ENCODE results near the gene PPARG. TPM values are rescaled to one million over a fixed set of nuclear protein-coding genes. Genes with fewer than 3 reads are reported as not detected.

PPARG gene
- total and polyA plus RNA-seq, 8 donors: 0.88 to 6.2 (median 2.2) TPM

DNA sequence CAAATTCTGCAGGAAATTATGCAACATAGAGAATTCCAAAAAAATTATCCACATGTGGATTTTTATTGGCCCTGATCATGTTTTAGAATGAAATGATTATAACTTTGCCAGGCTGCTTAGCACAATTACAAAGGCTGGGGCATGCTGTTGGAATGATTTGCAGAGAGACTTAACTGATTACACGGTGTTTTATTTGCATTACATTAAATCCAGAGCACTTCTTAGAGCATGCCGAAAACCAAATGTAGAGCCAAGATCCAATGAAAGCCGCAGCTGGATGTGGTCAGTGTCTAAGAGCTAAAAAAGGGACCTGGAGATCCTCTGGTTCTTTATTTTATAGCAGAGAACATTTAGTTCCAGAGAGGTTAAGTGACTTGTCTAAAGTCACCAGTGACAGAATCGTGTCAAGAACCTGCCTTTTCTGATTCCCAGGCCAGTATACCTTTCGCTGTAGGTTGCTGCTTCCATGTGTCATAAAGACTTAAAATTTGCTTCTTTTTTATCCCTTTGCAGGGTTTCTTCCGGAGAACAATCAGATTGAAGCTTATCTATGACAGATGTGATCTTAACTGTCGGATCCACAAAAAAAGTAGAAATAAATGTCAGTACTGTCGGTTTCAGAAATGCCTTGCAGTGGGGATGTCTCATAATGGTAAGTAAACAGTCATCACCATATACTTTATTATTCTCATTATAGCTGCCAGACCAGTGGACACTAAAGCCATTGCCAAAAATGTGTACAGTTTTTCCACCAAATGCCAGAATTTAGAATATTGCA, 103.4 kb downstream of the PPARG start:
- no peak for ATAC-seq
- Histone ChIP-seq H3K9me3 (no peaks in the 10 kb centered on the region), H3K4me3 (no peak overlapping the region), H3K4me1 (no peaks in the 10 kb centered on the region), H3K27me3 (peaks cover 0 to 8% (median 0%) of the 10 kb centered on the region in 4 donors), H3K36me3 (no peaks in the 10 kb centered on the region), H3K27ac (no peak overlapping the region)
- FAIRE-seq: no peak
- DNase-seq: no peak
- TF ChIP-seq CTCF (IDR thresholded peaks at IDR 0.05): no peak
- 48 to 59% methylated on average over 8 of the region's 8 CpGs for WGBS, 2 donors
- intact Hi-C loops (cut with DNase I): no loop called here

- Histone ChIP-seq H3K27me3 (peaks cover 0 to 8% (median 0%) of the 10 kb centered on the region in 4 donors), H3K9me3 (no peaks in the 10 kb centered on the region), H3K36me3 (no peaks in the 10 kb centered on the region), H3K4me1 (no peaks in the 10 kb centered on the region), H3K27ac (no peak overlapping the region), H3K4me3 (no peak overlapping the region)
- 60 to 86% methylated on average over 1 of the region's 1 CpG for WGBS, 2 donors
- peak; percentile 79 for FAIRE-seq
- intact Hi-C loops (cut with DNase I): no loop called here
- peak in 3 of 4 donors; percentile 35 to 72 (median 36) for ATAC-seq
- no peak for TF ChIP-seq CTCF (IDR thresholded peaks at IDR 0.05)
- DNase-seq: no peak
Measured at GRCh38 chr3:12393894-12394293, 105.0 kb downstream of the PPARG start.

DNA sequence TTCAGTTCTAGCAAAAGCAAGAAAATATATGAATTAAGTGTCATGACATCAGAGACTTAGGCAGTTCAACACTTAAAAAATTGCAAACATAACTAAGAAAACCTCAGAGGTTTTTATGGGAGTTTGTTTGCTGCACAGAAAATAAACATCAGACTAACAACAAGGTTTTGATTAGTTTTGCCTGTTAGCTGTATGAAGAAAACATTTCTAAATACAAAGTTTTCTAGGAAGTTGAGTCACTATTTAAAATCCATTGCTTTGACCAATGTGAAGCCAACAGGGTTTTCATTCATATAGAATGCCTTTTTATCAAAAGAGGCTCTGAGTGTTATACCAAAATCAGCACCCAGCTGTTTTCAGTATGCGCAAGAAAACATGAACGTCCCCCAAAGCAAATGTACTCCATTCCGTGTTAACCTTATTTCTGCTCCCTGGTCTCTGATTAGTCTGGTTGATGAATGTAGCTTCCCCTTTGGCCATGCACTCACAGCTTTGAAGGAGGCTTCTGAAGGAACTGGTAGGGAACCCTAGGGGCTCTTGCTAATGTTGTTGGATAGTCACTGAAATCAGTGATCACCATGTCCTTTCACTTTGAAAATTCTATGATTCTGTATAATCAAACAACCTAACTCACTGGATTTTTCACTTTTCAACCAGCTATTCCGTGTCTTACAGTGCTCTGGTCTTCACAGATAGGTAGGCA, 105.8 kb downstream of the PPARG start:
- H3K36me3 ChIP-seq: no peaks in the 10 kb centered on the region
- intact Hi-C loops (cut with DNase I): no loop called here
- FAIRE-seq: no peak
- TF ChIP-seq CTCF (IDR thresholded peaks at IDR 0.05): no peak
- H3K9me3 ChIP-seq: no peaks in the 10 kb centered on the region
- H3K27me3 ChIP-seq: peaks cover 0 to 8% (median 0%) of the 10 kb centered on the region in 4 donors
- no peak overlapping the region for H3K27ac ChIP-seq
- 66 to 75% methylated on average over 4 of the region's 4 CpGs for WGBS, 2 donors
- DNase-seq: no peak
- ATAC-seq: peak in 1 of 4 donors; percentile 27
- no peaks in the 10 kb centered on the region for H3K4me1 ChIP-seq
- no peak overlapping the region for H3K4me3 ChIP-seq

GRCh38 chr3:12395349-12396012, 106.6 kb downstream of the PPARG start:
- WGBS, 2 donors: 61 to 64% methylated on average over 5 of the region's 5 CpGs
- intact Hi-C loops (cut with DNase I): no loop called here
- no peak overlapping the region for H3K4me3 ChIP-seq
- DNase-seq (no peak), ATAC-seq (peak in 1 of 4 donors; percentile 31), FAIRE-seq (no peak)
- H3K27ac ChIP-seq: no peak overlapping the region
- H3K9me3 ChIP-seq: no peaks in the 10 kb centered on the region
- TF ChIP-seq CTCF (IDR thresholded peaks at IDR 0.05): no peak
- H3K36me3 ChIP-seq: no peaks in the 10 kb centered on the region
- peaks cover 0 to 8% (median 0%) of the 10 kb centered on the region in 4 donors for H3K27me3 ChIP-seq
- no peaks in the 10 kb centered on the region for H3K4me1 ChIP-seq

Measured in pancreas (tissue), 10 donors.